ENCODE results near the gene SLC5A2. TPM values are rescaled to one million over a fixed set of nuclear protein-coding genes. Genes with fewer than 3 reads are reported as not detected.

SLC5A2 gene
- total and polyA plus RNA-seq, 2 of the 13 experiments (the other 11 are each of a cell fraction or from before 2014, with no cell fraction given): 0.24 to 0.97 TPM

GRCh38 chr16:31484491-31485171 is 1.7 kb downstream of the SLC5A2 start (continued):
- peak; percentile 66 for TF ChIP-seq ZNF205 (CRISPR knock-in tag; IDR thresholded peaks at IDR 0.05)
- TF ChIP-seq AGO2 (optimal IDR thresholded peaks at IDR 0.05; ENCODE audit: low read depth, low read length): no peak
- no peak for TF ChIP-seq ZNF879 (CRISPR knock-in tag; IDR thresholded peaks at IDR 0.05)
- TF ChIP-seq MXD3 (CRISPR knock-in tag; IDR thresholded peaks at IDR 0.05): peak; percentile 70
- no peak for TF ChIP-seq PCBP2 (optimal IDR thresholded peaks at IDR 0.05; ENCODE audit: low read depth, low read length, poor library complexity, severe bottlenecking)
- TF ChIP-seq XBP1 (CRISPR knock-in tag; IDR thresholded peaks at IDR 0.05): no peak
- peak; percentile 77; the same call in 1 of the 2 replicates for TF ChIP-seq ZNF337 (CRISPR knock-in tag; IDR thresholded peaks at IDR 0.05; ENCODE audit: borderline replicate concordance, low read depth)
- TF ChIP-seq SNAPC2 (CRISPR knock-in tag; IDR thresholded peaks at IDR 0.05): 0 out of 2 replicates have a peak, but pooled peaks have one; percentile 15
- TF ChIP-seq AHDC1 (CRISPR knock-in tag; IDR thresholded peaks at IDR 0.05; ENCODE audit: borderline replicate concordance): no peak
- TF ChIP-seq FOXO1 (CRISPR knock-in tag; IDR thresholded peaks at IDR 0.05): peak; percentile 47
- TF ChIP-seq ZNF614 (CRISPR knock-in tag; IDR thresholded peaks at IDR 0.05; ENCODE audit: borderline replicate concordance): peak; percentile 78; the same call in 1 of the 2 replicates
- TF ChIP-seq, protein P1, sequence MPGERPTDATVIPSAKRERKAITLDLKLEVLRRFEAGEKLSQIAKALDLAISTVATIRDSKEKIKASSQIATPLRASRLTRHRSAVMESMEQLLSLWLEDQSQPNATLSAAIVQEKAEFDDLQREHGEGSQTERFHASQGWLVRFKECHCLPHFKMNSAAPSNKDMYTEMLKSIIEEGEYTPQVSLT (CRISPR knock-in tag; IDR thresholded peaks at IDR 0.05; ENCODE audit: borderline replicate concordance, low read depth): no peak
- TF ChIP-seq BRCA1 (CRISPR knock-in tag; IDR thresholded peaks at IDR 0.05): peak; percentile 73; the same call in 1 of the 2 replicates
- TF ChIP-seq RARA (CRISPR knock-in tag; IDR thresholded peaks at IDR 0.05): peak; percentile 65
- no peak for TF ChIP-seq TBL1XR1 (IDR thresholded peaks at IDR 0.05; ENCODE audit: borderline replicate concordance, low read length, partially characterized antibody)
- TF ChIP-seq HMG20A (CRISPR knock-in tag; IDR thresholded peaks at IDR 0.05; ENCODE audit: borderline replicate concordance): no peak
- no peak for TF ChIP-seq KLF13 (CRISPR knock-in tag; IDR thresholded peaks at IDR 0.05)
- TF ChIP-seq ZC3H13 (CRISPR knock-in tag; IDR thresholded peaks at IDR 0.05): 0 out of 2 replicates have a peak, but pooled peaks have one; percentile 55
- peak; percentile 83; the same call in 1 of the 2 replicates for TF ChIP-seq YEATS4 (CRISPR knock-in tag; IDR thresholded peaks at IDR 0.05; ENCODE audit: borderline replicate concordance)
- TF ChIP-seq ZNF383 (CRISPR knock-in tag; IDR thresholded peaks at IDR 0.05; ENCODE audit: borderline replicate concordance): peak; percentile 73; the same call in 1 of the 2 replicates
- peak; percentile 78 for TF ChIP-seq SPEN (CRISPR knock-in tag; IDR thresholded peaks at IDR 0.05; ENCODE audit: low read depth)
- TF ChIP-seq ZNF34 (CRISPR knock-in tag; IDR thresholded peaks at IDR 0.05; ENCODE audit: borderline replicate concordance): no peak
- TF ChIP-seq EHMT2 (IDR thresholded peaks at IDR 0.05; ENCODE audit: borderline replicate concordance, low read depth, low read length): no peak
- peak; percentile 61; the same call in 1 of the 2 replicates for TF ChIP-seq ZNF768 (CRISPR knock-in tag; IDR thresholded peaks at IDR 0.05)
